Thoracic aorta (tissue), 2 donors: ENCODE data around the gene TRAPPC3. TPM values are rescaled to one million over a fixed set of nuclear protein-coding genes. Genes with fewer than 3 reads are reported as not detected.
A peak's percentile ranks its signal among the peaks of the same experiment; 100 is the strongest.

Experiments used
- ATAC-seq: fragments of 150-250 bp; one replicate; pipeline ENCODE4 v1.8.0; 2017; ENCODE audit warnings: low read depth; ENCODE audit not compliant: insufficient number of reproducible peaks, low FRiP score
- DNase-seq: peaks from one replicate; pipeline ENCODE4 v3.0.0-alpha.2; 2020; ENCODE audit warnings: low spot score
- H3K27ac ChIP-seq, 2 donors: fragments of 200-600 bp; sonication (generic); 1 replicate in 1 of 2; 2 replicates in 1 of 2; pipeline ENCODE4 v1.5.1; 2016; ENCODE audit warnings: mild to moderate bottlenecking in 2 of 2, moderate library complexity in 2 of 2
- H3K27me3 ChIP-seq: fragments of 200-600 bp; sonication (generic); replicated peaks from 2 replicates; pipeline ENCODE4 v1.6.0; 2016; ENCODE audit warnings: mild to moderate bottlenecking; ENCODE audit not compliant: insufficient read depth
- H3K36me3 ChIP-seq: fragments of 200-600 bp; sonication (generic); one replicate; pipeline ENCODE4 v1.5.1; 2016
- H3K4me1 ChIP-seq, 2 donors: fragments of 200-600 bp; sonication (generic); 1 replicate in 1 of 2; 2 replicates in 1 of 2; pipeline versions ENCODE4 v1.5.1 to v1.6.0; 2016; ENCODE audit warnings: low read depth in 2 of 2, mild to moderate bottlenecking in 1 of 2; ENCODE audit not compliant: control insufficient read depth in 1 of 2
- H3K4me3 ChIP-seq: fragments of 200-600 bp; sonication (generic); 2 replicates; pipeline ENCODE4 v1.5.1; 2016; ENCODE audit warnings: mild to moderate bottlenecking
- H3K9me3 ChIP-seq: fragments of 200-600 bp; sonication (generic); 2 replicates; pipeline ENCODE4 v1.5.1; 2016
- total RNA-seq, 2 donors: library from RNA; depleted of rRNA; stranded (reverse); fragments of >200 nt; gene quantifications; one replicate each; pipeline versions ENCODE4 v1.1.0 to v1.2.3, GENCODE V29; 2016
- TF ChIP-seq, protein P1 (sequence below): fragments of 200-600 bp; sonication (generic); IDR thresholded peaks from one replicate; pipeline ENCODE4 v1.5.1; 2019; ENCODE audit warnings: antibody characterized with exemption

The TRAPPC3 gene
- total RNA-seq, 2 donors from 2014 or later, result 78.5 to 92.3 TPM

DNA sequence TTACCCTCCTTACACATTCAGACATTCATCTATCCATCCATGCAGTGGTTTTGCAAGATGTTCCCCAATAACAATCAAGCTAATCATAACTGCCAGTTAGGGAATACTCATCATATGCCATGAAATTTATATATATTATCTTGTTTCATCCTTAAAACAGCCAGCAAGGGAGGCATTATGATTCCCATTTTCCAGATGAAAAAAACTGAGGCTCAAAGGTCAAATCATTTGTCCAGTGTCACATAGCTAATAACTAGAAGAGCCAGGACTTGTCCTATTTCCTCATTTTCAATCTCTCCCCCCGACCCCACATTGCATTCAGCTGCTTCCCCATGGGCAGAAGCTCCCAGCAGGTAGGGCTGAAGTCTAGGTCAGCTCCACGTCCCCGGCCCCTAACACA is 17.3 kb downstream of the TRAPPC3 start:
- TF ChIP-seq, protein P1, sequence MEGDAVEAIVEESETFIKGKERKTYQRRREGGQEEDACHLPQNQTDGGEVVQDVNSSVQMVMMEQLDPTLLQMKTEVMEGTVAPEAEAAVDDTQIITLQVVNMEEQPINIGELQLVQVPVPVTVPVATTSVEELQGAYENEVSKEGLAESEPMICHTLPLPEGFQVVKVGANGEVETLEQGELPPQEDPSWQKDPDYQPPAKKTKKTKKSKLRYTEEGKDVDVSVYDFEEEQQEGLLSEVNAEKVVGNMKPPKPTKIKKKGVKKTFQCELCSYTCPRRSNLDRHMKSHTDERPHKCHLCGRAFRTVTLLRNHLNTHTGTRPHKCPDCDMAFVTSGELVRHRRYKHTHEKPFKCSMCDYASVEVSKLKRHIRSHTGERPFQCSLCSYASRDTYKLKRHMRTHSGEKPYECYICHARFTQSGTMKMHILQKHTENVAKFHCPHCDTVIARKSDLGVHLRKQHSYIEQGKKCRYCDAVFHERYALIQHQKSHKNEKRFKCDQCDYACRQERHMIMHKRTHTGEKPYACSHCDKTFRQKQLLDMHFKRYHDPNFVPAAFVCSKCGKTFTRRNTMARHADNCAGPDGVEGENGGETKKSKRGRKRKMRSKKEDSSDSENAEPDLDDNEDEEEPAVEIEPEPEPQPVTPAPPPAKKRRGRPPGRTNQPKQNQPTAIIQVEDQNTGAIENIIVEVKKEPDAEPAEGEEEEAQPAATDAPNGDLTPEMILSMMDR, result no peak

DNA sequence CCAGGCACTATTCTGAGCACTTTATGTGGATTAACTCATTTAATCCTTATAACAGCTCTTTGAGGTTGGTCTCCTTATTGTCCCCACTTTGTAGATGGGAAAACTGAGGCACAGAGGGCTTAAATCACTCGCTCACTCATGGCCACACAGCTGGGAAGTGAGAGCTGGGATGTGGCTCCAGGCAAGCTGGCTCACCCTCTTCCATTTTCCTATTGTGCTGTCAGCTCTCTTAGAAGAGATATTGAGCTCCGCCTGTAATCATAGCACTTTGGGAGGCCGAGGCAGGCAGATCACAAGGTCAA is 20.4 kb downstream of the TRAPPC3 start:
- ATAC-seq (no peak), DNase-seq (no peak)
- H3K4me1 ChIP-seq, result peaks cover 10 to 28% of the 10 kb centered on the region in 2 donors
- TF ChIP-seq, protein P1, result no peak
- H3K27ac ChIP-seq, result no peak overlapping the region
- no peaks in the 10 kb centered on the region for H3K36me3 ChIP-seq
- H3K4me3 ChIP-seq, result no peak overlapping the region
- H3K9me3 ChIP-seq, result no peaks in the 10 kb centered on the region
- no peaks in the 10 kb centered on the region for H3K27me3 ChIP-seq

More for the DNA sequence above, 17.3 kb downstream of the TRAPPC3 start:
- Histone ChIP-seq H3K36me3 (no peaks in the 10 kb centered on the region), H3K27ac (no peak overlapping the region), H3K4me1 (peaks cover 24 to 42% of the 10 kb centered on the region in 2 donors), H3K9me3 (no peaks in the 10 kb centered on the region), H3K4me3 (no peak overlapping the region), H3K27me3 (no peaks in the 10 kb centered on the region)
- DNase-seq (no peak), ATAC-seq (no peak)

DNA sequence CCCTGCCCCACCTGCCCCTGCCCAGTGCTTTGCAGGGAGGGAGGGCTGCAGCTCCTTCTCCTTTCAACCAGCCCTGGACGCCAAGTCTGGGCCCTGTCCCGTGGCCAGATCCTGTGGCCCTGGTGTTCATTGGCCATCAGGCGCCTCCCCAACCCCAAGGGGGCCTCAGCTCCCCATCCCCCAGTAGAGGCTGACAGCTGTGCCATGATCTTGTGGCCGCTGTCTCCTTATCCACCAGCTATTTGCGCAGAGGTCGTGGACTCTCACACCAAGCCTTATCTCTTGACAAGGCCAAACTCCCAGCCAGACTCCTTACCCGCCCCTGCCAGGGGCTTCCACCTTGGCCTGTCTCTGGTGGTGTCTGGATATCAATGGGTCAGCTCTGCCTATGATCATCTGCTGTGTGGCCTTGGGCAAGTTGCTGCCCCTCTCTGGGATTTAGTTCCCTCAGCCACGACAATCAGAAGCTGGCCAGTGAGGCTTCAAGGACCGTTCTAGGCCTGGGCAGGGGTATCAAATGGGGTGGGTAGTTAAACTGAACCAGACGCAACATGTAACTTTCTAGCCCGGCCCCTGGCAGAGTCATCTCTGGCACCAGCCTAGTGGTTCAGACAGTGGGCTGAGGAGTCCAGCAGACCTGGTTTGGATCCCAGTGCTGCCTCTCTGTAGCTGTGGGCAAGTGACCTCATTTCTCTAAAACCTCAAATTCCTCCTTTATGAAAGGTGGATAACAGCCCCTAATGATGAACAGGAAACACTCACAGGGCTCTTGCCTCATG is 21.0 kb downstream of the TRAPPC3 start:
- no peak overlapping the region for H3K27ac ChIP-seq
- ATAC-seq, result no peak

GRCh38 chr1:36126797-36127500 is 22.3 kb downstream of the TRAPPC3 start:
- TF ChIP-seq, protein P1, result no peak
- Histone ChIP-seq H3K4me1 (peaks cover 10 to 24% of the 10 kb centered on the region in 2 donors), H3K27ac (no peak overlapping the region), H3K36me3 (no peaks in the 10 kb centered on the region), H3K4me3 (no peak overlapping the region), H3K9me3 (no peaks in the 10 kb centered on the region), H3K27me3 (no peaks in the 10 kb centered on the region)
- ATAC-seq, result no peak
- DNase-seq, result no peak

More for the DNA sequence above, 21.0 kb downstream of the TRAPPC3 start:
- no peak overlapping the region for H3K4me3 ChIP-seq
- no peak for DNase-seq
- H3K36me3 ChIP-seq, result no peaks in the 10 kb centered on the region
- no peaks in the 10 kb centered on the region for H3K9me3 ChIP-seq
- no peaks in the 10 kb centered on the region for H3K27me3 ChIP-seq
- TF ChIP-seq, protein P1, result no peak
- H3K4me1 ChIP-seq, result peaks cover 10 to 28% of the 10 kb centered on the region in 2 donors

GRCh38 chr1:36126005-36126716 is 23.1 kb downstream of the TRAPPC3 start:
- Histone ChIP-seq H3K9me3 (no peaks in the 10 kb centered on the region), H3K4me3 (peak overlapping the region; percentile 86), H3K4me1 (peaks cover 10 to 24% of the 10 kb centered on the region in 2 donors), H3K36me3 (no peaks in the 10 kb centered on the region), H3K27me3 (no peaks in the 10 kb centered on the region), H3K27ac (no peak overlapping the region)
- DNase-seq (no peak), ATAC-seq (no peak)
- TF ChIP-seq, protein P1, result no peak
